ENCODE measurements around the gene XKR7. TPM values are rescaled to one million over a fixed set of nuclear protein-coding genes. Genes with fewer than 3 reads are reported as not detected.

Gene XKR7
- total and polyA plus RNA-seq, 10 donors = 0.02 to 0.21 (median 0.08) TPM; not detected in 2

- no peaks in the 10 kb centered on the region for H3K36me3 ChIP-seq
- TF ChIP-seq CTCF (IDR thresholded peaks at IDR 0.05 in 8 of 11, conservative IDR thresholded peaks at IDR 0.05 in 3 of 11) (no peak), POLR2AphosphoS5 (IDR thresholded peaks at IDR 0.05) (no peak), POLR2A (IDR thresholded peaks at IDR 0.05) (no peak)
- no peaks in the 10 kb centered on the region for H3K9me3 ChIP-seq
- intact Hi-C loops (cut with DNase I; ENCODE audit: low total_unique reads) = no loop called here
- H3K4me3 ChIP-seq = no peak overlapping the region
- 56 to 74% (median 73%) methylated on average over 2 of the region's 2 CpGs for WGBS, 5 donors
- peaks cover 0 to 56% (median 18%) of the 10 kb centered on the region in 7 donors for H3K27me3 ChIP-seq (replicated peaks in 1 of 7)
- DNase-seq = no peak
- H3K4me1 ChIP-seq = peaks cover 0 to 7% (median 2%) of the 10 kb centered on the region in 6 donors
- no peak overlapping the region for H3K27ac ChIP-seq
Measured at GRCh38 chr20:31962761-31963160, 5.2 kb upstream of the XKR7 start.

- no peak overlapping the region for H3K4me3 ChIP-seq
- intact Hi-C loops (cut with DNase I; ENCODE audit: low total_unique reads) = no loop called here
- H3K4me1 ChIP-seq = peaks cover 4 to 18% (median 10%) of the 10 kb centered on the region in 6 donors
- H3K27me3 ChIP-seq (replicated peaks in 1 of 7) = peaks cover 0 to 59% (median 20%) of the 10 kb centered on the region in 7 donors
- WGBS, 5 donors = 75 to 83% (median 79%) methylated on average over 6 of the region's 6 CpGs
- TF ChIP-seq POLR2AphosphoS5 (IDR thresholded peaks at IDR 0.05) = no peak
- TF ChIP-seq POLR2A (IDR thresholded peaks at IDR 0.05) = no peak
- TF ChIP-seq CTCF (IDR thresholded peaks at IDR 0.05 in 8 of 11, conservative IDR thresholded peaks at IDR 0.05 in 3 of 11) = no peak
- H3K36me3 ChIP-seq = no peaks in the 10 kb centered on the region
- H3K9me3 ChIP-seq = no peaks in the 10 kb centered on the region
- no peak overlapping the region for H3K27ac ChIP-seq
- DNase-seq = no peak
Measured at GRCh38 chr20:31963889-31964288, 4.1 kb upstream of the XKR7 start.

- DNase-seq = no peak
- Histone ChIP-seq H3K36me3 (no peaks in the 10 kb centered on the region), H3K27me3 (replicated peaks in 1 of 7) (peaks cover 0 to 84% (median 20%) of the 10 kb centered on the region in 7 donors), H3K4me3 (peak overlapping the region in 1 of 8 donors; percentile 71), H3K9me3 (no peaks in the 10 kb centered on the region), H3K27ac (no peak overlapping the region), H3K4me1 (peaks cover 4 to 20% (median 10%) of the 10 kb centered on the region in 6 donors)
- WGBS, 5 donors = 7 to 18% (median 13%) methylated on average over 5 of the region's 5 CpGs
- TF ChIP-seq POLR2A (IDR thresholded peaks at IDR 0.05) = no peak
- no peak for TF ChIP-seq CTCF (IDR thresholded peaks at IDR 0.05 in 8 of 11, conservative IDR thresholded peaks at IDR 0.05 in 3 of 11)
- no peak for TF ChIP-seq POLR2AphosphoS5 (IDR thresholded peaks at IDR 0.05)
- intact Hi-C loops (cut with DNase I; ENCODE audit: low total_unique reads) = no loop called here
Measured at GRCh38 chr20:31966991-31967655, 828 bp upstream of the XKR7 start.

- Histone ChIP-seq H3K4me1 (peaks cover 4 to 20% (median 10%) of the 10 kb centered on the region in 6 donors), H3K27me3 (replicated peaks in 1 of 7) (peaks cover 0 to 74% (median 20%) of the 10 kb centered on the region in 7 donors), H3K27ac (no peak overlapping the region), H3K36me3 (no peaks in the 10 kb centered on the region), H3K4me3 (peak overlapping the region in 7 of 8 donors; percentile 25 to 71 (median 36)), H3K9me3 (no peaks in the 10 kb centered on the region)
- 3 to 6% (median 3%) methylated on average over 16 to 57 of the region's 57 CpGs for WGBS, 5 donors
- peak; percentile 92 for DNase-seq
- intact Hi-C loops (cut with DNase I; ENCODE audit: low total_unique reads) = no loop called here
- TF ChIP-seq POLR2AphosphoS5 (IDR thresholded peaks at IDR 0.05) (peak; percentile 39 to 77 (median 48)), POLR2A (IDR thresholded peaks at IDR 0.05) (no peak), CTCF (IDR thresholded peaks at IDR 0.05 in 8 of 11, conservative IDR thresholded peaks at IDR 0.05 in 3 of 11) (no peak)
Measured at GRCh38 chr20:31968291-31969126, 558 bp downstream of the XKR7 start.

Measured in spleen (tissue), 11 donors.